Esophagus muscularis mucosa (tissue), 3 donors: ENCODE measurements around the gene RAB6D.
"Not testable (repeated sequence)": the region's sequence is repeated elsewhere in the genome, so short reads cannot be mapped to it uniquely, and the experiment has no call there.

Experiments
- CTCF ChIP-seq, 3 experiments: fragments of 200-600 bp in 2 of 3; fragments of 450-650 bp in 1 of 3; sonication (generic) in 2 of 3; IDR thresholded peaks; one replicate each; pipeline ENCODE4 v1.5.1; 2017 to 2019; ENCODE audit warnings: antibody characterized with exemption in 3 of 3, mild to moderate bottlenecking in 2 of 3, moderate library complexity in 1 of 3
- POLR2A ChIP-seq: fragments of 450-650 bp; IDR thresholded peaks from one replicate; pipeline ENCODE4 v1.6.1; 2017; ENCODE audit warnings: antibody characterized with exemption, moderate library complexity, mild to moderate bottlenecking, low read depth

- TF ChIP-seq POLR2A; CTCF (IDR thresholded peaks at IDR 0.05): not testable (repeated sequence)
Observed at GRCh38 chr2:131368493-131369066, 4.6 kb upstream of the RAB6D start.
